Left lung (tissue), 10 donors: ENCODE results near the gene NFIA. TPM values are rescaled to one million over a fixed set of nuclear protein-coding genes. Genes with fewer than 3 reads are reported as not detected.
A peak's percentile ranks its signal among the peaks of the same experiment; 100 is the strongest.

Experiments used
- ATAC-seq: fragments of 200-7000 bp; cut with Tn5 transposase; one replicate; pipeline ENCODE4 v1.9.1; 2020; ENCODE audit warnings: moderate library complexity
- DNase-seq, 4 donors: peaks; one replicate each; pipeline ENCODE4 v3.0.0-alpha.2; 2013 to 2020
- H3K27ac ChIP-seq, 2 donors: fragments of 200-600 bp; sonication (generic) in 1 of 2; one replicate each; pipeline versions ENCODE4 v1.5.0 to v1.8.0; 2020 to 2021
- H3K27me3 ChIP-seq, 2 donors: fragments of 200-600 bp; sonication (generic) in 1 of 2; one replicate each; pipeline versions ENCODE4 v1.5.0 to v1.8.0; 2020 to 2021
- H3K36me3 ChIP-seq, 2 donors: fragments of 200-600 bp; sonication (generic) in 1 of 2; one replicate each; pipeline versions ENCODE4 v1.5.0 to v1.8.0; 2020 to 2021
- H3K4me1 ChIP-seq, 2 donors: fragments of 200-600 bp; one replicate each; pipeline ENCODE4 v1.8.0; 2021
- H3K4me3 ChIP-seq, 2 donors: fragments of 200-600 bp; sonication (generic) in 1 of 2; one replicate each; pipeline versions ENCODE4 v1.5.0 to v1.8.0; 2020 to 2021; ENCODE audit warnings: mild to moderate bottlenecking in 1 of 2
- H3K9me3 ChIP-seq, 2 donors: fragments of 200-600 bp; sonication (generic) in 1 of 2; one replicate each; pipeline versions ENCODE4 v1.5.0 to v1.8.0; 2020 to 2021
- CTCF ChIP-seq, 2 donors: fragments of 200-600 bp; sonication (generic) in 1 of 2; IDR thresholded peaks; one replicate each; pipeline versions ENCODE4 v1.5.0 to v1.8.0; 2021; ENCODE audit warnings: antibody characterized with exemption in 2 of 2
- intact Hi-C, 2 donors: fragments of 100-400 bp; cut with DNase I; formaldehyde crosslinking; loops; one replicate each; pipeline versions ENCODE4 v1.11.2 to v1.14.2; 2022
- polyA plus RNA-seq, 6 donors: library from polyadenylated mRNA; unstranded; fragments of 120-200 nt; gene quantifications; one replicate each; pipeline ENCODE4 v1.2.1, GENCODE V29; 2013; ENCODE audit not compliant: insufficient read length in 6 of 6
- total RNA-seq, 2 donors: library from RNA; stranded (reverse); fragmentation: NEBNext Ultra II Directional; extraction: Animal tissue kit (Norgen Biotek cat#: 25700); gene quantifications; one replicate each; pipeline ENCODE4 v1.2.1, GENCODE V29; 2021
- donor health status: DM: no; HTN: yes; CAD: no.
- donor health status: DM: no; HTN: no; CAD: no.

NFIA gene
- total and polyA plus RNA-seq, 8 donors, result 30.4 to 60.7 (median 37.6) TPM

DNA sequence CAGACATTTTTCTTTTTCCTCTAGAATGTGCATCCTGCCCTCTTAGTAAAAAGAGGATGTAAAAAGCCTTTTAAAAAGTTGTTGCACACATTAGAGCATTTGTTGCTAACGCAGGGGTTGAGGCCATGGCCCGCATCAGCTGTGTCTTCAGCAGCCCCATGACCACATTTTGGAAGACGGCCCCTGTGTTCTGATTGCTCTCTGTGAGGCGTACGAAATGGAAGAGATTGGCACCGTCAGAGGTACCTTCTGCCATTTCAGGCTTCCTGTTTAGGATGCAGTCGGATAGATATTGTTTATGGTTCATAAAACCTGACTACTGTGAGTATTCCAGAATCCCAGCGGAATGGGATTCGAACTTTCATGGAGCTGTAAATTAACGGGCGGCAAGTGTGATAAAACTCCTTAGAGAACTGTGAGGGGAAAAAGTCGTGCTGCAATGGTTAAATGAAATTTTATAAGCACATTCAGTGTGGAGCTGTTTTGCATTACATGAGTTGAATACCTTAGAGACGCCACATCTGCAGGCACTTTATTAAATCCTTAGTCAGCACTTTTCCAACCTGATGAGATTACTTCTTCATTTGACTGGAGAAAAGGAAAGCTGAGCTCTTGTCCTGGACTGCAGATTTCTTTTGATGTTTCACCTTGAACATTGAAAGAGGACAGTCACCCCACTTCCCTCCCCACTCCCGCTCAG is 368.7 kb downstream of the NFIA start:
- no peak overlapping the region for H3K4me3 ChIP-seq
- H3K27ac ChIP-seq, result peak overlapping the region in 1 of 2 donors; percentile 27
- H3K27me3 ChIP-seq, result no peaks in the 10 kb centered on the region
- intact Hi-C loops, result loop anchor here in 1 of 2 donors (10.0 kb wide), 2 partner anchors 396 to 476 kb away; no protein-coding TSS in a partner anchor
- TF ChIP-seq CTCF (IDR thresholded peaks at IDR 0.05), result no peak
- no peaks in the 10 kb centered on the region for H3K9me3 ChIP-seq
- no peak for DNase-seq
- peaks cover 0 to 4% of the 10 kb centered on the region in 2 donors for H3K36me3 ChIP-seq
- H3K4me1 ChIP-seq, result peaks cover 17 to 38% of the 10 kb centered on the region in 2 donors
- no peak for ATAC-seq

DNA sequence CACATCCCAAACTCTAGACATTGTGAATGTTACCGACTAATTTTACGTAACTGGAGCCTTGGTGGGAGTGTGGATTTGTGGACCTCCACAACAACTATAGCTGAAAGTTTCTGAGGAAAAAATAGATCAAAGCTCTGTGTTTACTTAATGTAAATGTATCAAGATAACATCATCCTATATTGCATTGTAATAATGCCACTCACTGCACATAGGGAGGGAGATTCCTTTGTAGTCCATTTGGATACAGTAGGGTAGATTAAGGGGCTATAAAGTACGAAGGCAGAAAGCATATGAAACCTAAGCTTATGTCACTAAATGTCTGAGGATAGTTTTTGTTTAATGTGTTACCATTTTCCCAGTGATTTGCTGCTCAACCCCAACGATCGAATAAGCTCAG is 369.2 kb downstream of the NFIA start:
- H3K4me1 ChIP-seq, result peaks cover 17 to 38% of the 10 kb centered on the region in 2 donors
- peaks cover 0 to 4% of the 10 kb centered on the region in 2 donors for H3K36me3 ChIP-seq
- ATAC-seq, result no peak
- H3K27me3 ChIP-seq, result no peaks in the 10 kb centered on the region
- no peak overlapping the region for H3K27ac ChIP-seq
- no peaks in the 10 kb centered on the region for H3K9me3 ChIP-seq
- no peak for DNase-seq
- no peak for TF ChIP-seq CTCF (IDR thresholded peaks at IDR 0.05)
- no peak overlapping the region for H3K4me3 ChIP-seq
- intact Hi-C loops, result loop anchor here in 1 of 2 donors (10.0 kb wide), 2 partner anchors 397 to 477 kb away; no protein-coding TSS in a partner anchor

DNA sequence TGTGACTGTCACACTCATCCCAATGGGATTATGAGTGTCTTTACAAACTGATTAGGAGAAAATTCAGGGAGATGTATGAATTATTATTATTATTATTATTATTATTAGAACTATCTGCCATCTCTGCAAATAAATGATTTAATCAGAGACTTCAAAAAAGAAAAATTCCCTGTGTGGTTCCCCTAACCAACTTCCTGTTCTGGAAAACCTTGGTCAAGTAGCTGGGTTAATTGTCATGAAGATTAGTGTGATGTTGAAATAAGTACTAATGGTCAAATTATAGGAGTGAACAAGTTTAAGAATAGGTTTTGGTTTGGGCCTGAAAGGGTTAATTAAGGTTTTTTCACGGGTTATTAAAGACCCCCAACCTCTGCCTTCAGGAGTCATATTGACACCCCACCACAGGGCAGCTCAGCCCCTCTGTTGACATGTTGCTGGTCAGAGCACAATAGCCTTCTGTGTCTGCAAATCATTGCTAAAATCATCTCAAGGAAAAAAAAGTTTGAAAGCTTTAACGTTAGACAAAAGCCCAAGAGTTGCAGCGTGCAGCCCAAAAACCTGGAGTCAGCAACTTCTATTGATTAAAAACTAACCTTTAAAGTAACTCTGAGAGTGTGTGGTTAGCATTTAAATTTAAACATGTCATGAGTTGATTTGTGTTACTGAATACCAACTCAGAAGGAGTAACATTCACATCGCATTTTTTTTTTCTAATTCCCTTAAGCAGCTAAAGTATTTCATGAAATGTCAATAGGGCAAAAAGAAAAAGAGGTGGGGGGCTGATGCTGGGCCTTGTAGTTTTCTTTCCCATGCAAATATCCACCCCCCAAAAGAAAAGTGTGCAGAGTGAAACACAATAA is 370.0 kb downstream of the NFIA start:
- intact Hi-C loops, result loop anchor here in 1 of 2 donors (10.0 kb wide), 2 partner anchors 398 to 478 kb away; no protein-coding TSS in a partner anchor

GRCh38 chr1:61453111-61453961 is 371.0 kb downstream of the NFIA start:
- no peaks in the 10 kb centered on the region for H3K27me3 ChIP-seq
- peaks cover 0 to 4% of the 10 kb centered on the region in 2 donors for H3K36me3 ChIP-seq
- peak; percentile 96 for ATAC-seq
- peak; percentile 63 to 68 for TF ChIP-seq CTCF (IDR thresholded peaks at IDR 0.05)
- H3K4me1 ChIP-seq, result peaks cover 17 to 38% of the 10 kb centered on the region in 2 donors
- H3K4me3 ChIP-seq, result no peak overlapping the region
- no peaks in the 10 kb centered on the region for H3K9me3 ChIP-seq
- intact Hi-C loops, result loop anchor here in 1 of 2 donors (10.0 kb wide), 2 partner anchors 399 to 479 kb away; no protein-coding TSS in a partner anchor
- peak in 3 of 4 donors; percentile 86 to 94 (median 88) for DNase-seq
- peak overlapping the region; percentile 10 to 85 for H3K27ac ChIP-seq

More for the DNA sequence above, 370.0 kb downstream of the NFIA start:
- H3K4me1 ChIP-seq, result peaks cover 17 to 38% of the 10 kb centered on the region in 2 donors
- ATAC-seq (peak; percentile 4), DNase-seq (peak in 1 of 4 donors; percentile 23)
- H3K36me3 ChIP-seq, result peaks cover 0 to 4% of the 10 kb centered on the region in 2 donors
- no peaks in the 10 kb centered on the region for H3K27me3 ChIP-seq
- peak overlapping the region in 1 of 2 donors; percentile 61 for H3K27ac ChIP-seq
- H3K4me3 ChIP-seq, result no peak overlapping the region
- no peaks in the 10 kb centered on the region for H3K9me3 ChIP-seq
- TF ChIP-seq CTCF (IDR thresholded peaks at IDR 0.05), result no peak
